ENCODE data around the gene TBX10. TPM values are rescaled to one million over a fixed set of nuclear protein-coding genes. Genes with fewer than 3 reads are reported as not detected.

TBX10 gene
- total and polyA plus RNA-seq, 12 donors: 0.17 to 0.44 (median 0.28) TPM; not detected in 9

GRCh38 chr11:67630943-67631331 is 8.6 kb downstream of the TBX10 start:
- Histone ChIP-seq H3K27me3 (no peaks in the 10 kb centered on the region), H3K4me3 (peak overlapping the region; percentile 16 to 80 (median 64)), H3K9me3 (no peaks in the 10 kb centered on the region), H3K36me3 (no peaks in the 10 kb centered on the region), H3K4me1 (peaks cover 0 to 30% (median 19%) of the 10 kb centered on the region in 9 donors), H3K27ac (peak overlapping the region; percentile 16 to 98 (median 92))
- intact Hi-C loops (cut with DNase I): loop anchor here in 4 of 10 donors (2.0 to 10.0 kb wide), 3 partner anchors 24 to 174 kb away; partner anchors contain the start of gene NDUFV1 (in 1 of the 4)
- WGBS, 2 donors: 57 to 60% methylated on average over 16 of the region's 16 CpGs
- peak in 3 of 9 donors; percentile 2 to 16 (median 3) for TF ChIP-seq CTCF (IDR thresholded peaks at IDR 0.05)
- ATAC-seq (no peak), DNase-seq (no peak)

GRCh38 chr11:67630228-67630942 is 9.2 kb downstream of the TBX10 start:
- Histone ChIP-seq H3K4me1 (peaks cover 0 to 30% (median 19%) of the 10 kb centered on the region in 9 donors), H3K27ac (peak overlapping the region; percentile 16 to 98 (median 92)), H3K9me3 (no peaks in the 10 kb centered on the region), H3K4me3 (peak overlapping the region; percentile 16 to 80 (median 64)), H3K27me3 (no peaks in the 10 kb centered on the region), H3K36me3 (no peaks in the 10 kb centered on the region)
- WGBS, 2 donors: 1% methylated on average over 56 to 70 of the region's 70 CpGs
- DNase-seq (peak; percentile 98 to 99), ATAC-seq (peak; percentile 87 to 95 (median 92))
- intact Hi-C loops (cut with DNase I): loop anchor here in 4 of 10 donors (2.0 to 10.0 kb wide), 3 partner anchors 24 to 174 kb away; partner anchors contain the start of gene NDUFV1 (in 1 of the 4)
- peak; percentile 21 to 85 (median 77) for TF ChIP-seq CTCF (IDR thresholded peaks at IDR 0.05)

- peak; percentile 82 to 94 (median 91) for TF ChIP-seq CTCF (IDR thresholded peaks at IDR 0.05)
- Histone ChIP-seq H3K9me3 (no peaks in the 10 kb centered on the region), H3K4me1 (peaks cover 0 to 30% (median 19%) of the 10 kb centered on the region in 9 donors), H3K36me3 (no peaks in the 10 kb centered on the region), H3K4me3 (peak within 1 kb of the TSS; percentile 47 to 80 (median 64)), H3K27ac (peak within 1 kb of the TSS; percentile 79 to 98 (median 92)), H3K27me3 (no peaks in the 10 kb centered on the region)
- DNase-seq: peak; percentile 71 to 88
- ATAC-seq: peak; percentile 32 to 77 (median 63)
- intact Hi-C loops (cut with DNase I): loop anchor here in 4 of 10 donors (2.0 to 10.0 kb wide), 4 partner anchors 23 to 175 kb away; partner anchors contain the start of gene NDUFV1 (in 1 of the 4)
- 0 to 1% methylated on average over 86 to 102 of the region's 102 CpGs for WGBS, 2 donors
Measured at GRCh38 chr11:67629386-67630227, 10.0 kb downstream of the TBX10 start, which contains the start of gene NUDT8. TSS of gene NUDT8 (minus strand) at chr11:67629937. CDS start at chr11:67629911, 26 bp downstream.
